T follicular helper cell (primary cell): ENCODE data around the gene RXRA.

ENCODE experiments used
- DNase-seq: peaks from one replicate; pipeline ENCODE4 v3.0.0-alpha.2; 2020; ENCODE audit warnings: low read depth

The RXRA gene

GRCh38 chr9:134434894-134435506 lies 108.7 kb downstream of the RXRA start:
- no peak for DNase-seq

- no peak for DNase-seq
Measured at GRCh38 chr9:134435550-134436378, 109.5 kb downstream of the RXRA start.

GRCh38 chr9:134436379-134436762 lies 110.1 kb downstream of the RXRA start:
- DNase-seq: no peak

- no peak for DNase-seq
Measured at GRCh38 chr9:134436911-134437310, 110.7 kb downstream of the RXRA start.

GRCh38 chr9:134437403-134438194 lies 111.3 kb downstream of the RXRA start:
- no peak for DNase-seq

- DNase-seq: no peak
Measured at GRCh38 chr9:134438195-134438788, 112.0 kb downstream of the RXRA start.

GRCh38 chr9:134439368-134439784 lies 113.1 kb downstream of the RXRA start:
- DNase-seq: no peak

- DNase-seq: no peak
Measured at GRCh38 chr9:134440636-134441226, 114.5 kb downstream of the RXRA start.

GRCh38 chr9:134441227-134442084 lies 115.2 kb downstream of the RXRA start:
- DNase-seq: no peak

GRCh38 chr9:134442085-134442474 lies 115.8 kb downstream of the RXRA start:
- no peak for DNase-seq

- no peak for DNase-seq
Measured at GRCh38 chr9:134442486-134443173, 116.4 kb downstream of the RXRA start.

GRCh38 chr9:134443174-134444037 lies 117.2 kb downstream of the RXRA start:
- peak; percentile 78 for DNase-seq

- DNase-seq: no peak
Measured at GRCh38 chr9:134444038-134444315, 117.7 kb downstream of the RXRA start.

- DNase-seq: no peak
Measured at GRCh38 chr9:134445000-134445399, 118.7 kb downstream of the RXRA start.

GRCh38 chr9:134449180-134449916 lies 123.1 kb downstream of the RXRA start:
- DNase-seq: peak; percentile 76

- DNase-seq: no peak
Measured at GRCh38 chr9:134451700-134452458, 125.6 kb downstream of the RXRA start.

- DNase-seq: no peak
Measured at GRCh38 chr9:134452728-134453127, 126.5 kb downstream of the RXRA start.
